Mucosa of descending colon (tissue), 3 donors: ENCODE results near the gene UCMA. TPM values are rescaled to one million over a fixed set of nuclear protein-coding genes. Genes with fewer than 3 reads are reported as not detected.
"Not testable (repeated sequence)": the region's sequence is repeated elsewhere in the genome, so short reads cannot be mapped to it uniquely, and the experiment has no call there.

Source experiments
- ATAC-seq: fragments of 200-7000 bp; cut with Tn5 transposase; one replicate; pipeline ENCODE4 v1.9.1; 2020; ENCODE audit warnings: mild to moderate bottlenecking, moderate library complexity
- DNase-seq, 3 donors: peaks; one replicate each; pipeline ENCODE4 v3.0.0-alpha.2; 2020
- H3K36me3 ChIP-seq: fragments of 200-600 bp; one replicate; pipeline ENCODE4 v1.8.0; 2021; ENCODE audit warnings: low read depth, mild to moderate bottlenecking
- H3K4me1 ChIP-seq: fragments of 200-600 bp; one replicate; pipeline ENCODE4 v1.8.0; 2021; ENCODE audit warnings: low read depth, mild to moderate bottlenecking
- H3K4me3 ChIP-seq: fragments of 200-600 bp; one replicate; pipeline ENCODE4 v1.8.0; 2021; ENCODE audit warnings: mild to moderate bottlenecking
- H3K9me3 ChIP-seq: fragments of 200-600 bp; one replicate; pipeline ENCODE4 v1.8.0; 2021; ENCODE audit warnings: mild to moderate bottlenecking
- CTCF ChIP-seq: fragments of 200-600 bp; IDR thresholded peaks from one replicate; pipeline ENCODE4 v1.8.0; 2022; ENCODE audit warnings: antibody characterized with exemption, mild to moderate bottlenecking
- intact Hi-C, 2 donors: fragments of 100-400 bp; cut with DNase I in 1 of 2; cut with micrococcal nuclease in 1 of 2; formaldehyde crosslinking; loops; one replicate each; pipeline versions ENCODE4 v1.11.0 to v1.11.1; 2022; cut with DNase I, micrococcal nuclease
- long read RNA-seq, 2 donors: library from polyadenylated mRNA; unstranded; transcript quantifications; one replicate each; pipeline ENCODE4 v2.0.0, GENCODE V29; 2019 to 2021
- total RNA-seq, 3 donors: library from RNA; stranded (reverse); fragmentation: NEBNext Ultra II Directional in 2 of 3; extraction: Animal tissue kit (Norgen Biotek cat#: 25700) in 2 of 3; gene quantifications; one replicate each; pipeline versions ENCODE4 v1.2.1 to v1.2.4, GENCODE V29; 2021 to 2023
- donor health status: DM: no; HTN: no; CAD: no; lungs with moderate emphysema.
- donor health status: DM: no; HTN: no; CAD: no.
- donor health status: DM: no; HTN: yes; CAD: no.

The UCMA gene
- not detected for total RNA-seq
- long read RNA-seq, donor 1 = 0 reads
- long read RNA-seq, donor 2 = 0 reads

- Histone ChIP-seq H3K4me1 (no peaks in the 10 kb centered on the region), H3K4me3 (no peak within 1 kb of the TSS), H3K9me3 (no peaks in the 10 kb centered on the region), H3K36me3 (no peaks in the 10 kb centered on the region)
- intact Hi-C loops = no loop called here
- ATAC-seq (no peak), DNase-seq (no peak)
- no peak for TF ChIP-seq CTCF
These were observed at the start of gene UCMA for GRCh38 chr10:13234172-13234571. TSS of gene UCMA (minus strand) at chr10:13234374. CDS start at chr10:13234258, 116 bp downstream.

GRCh38 chr10:13282348-13282747 lies 48.2 kb upstream of the UCMA start:
- H3K4me3 ChIP-seq, intact Hi-C loops, ATAC-seq, H3K36me3 ChIP-seq, H3K9me3 ChIP-seq, DNase-seq, H3K4me1 ChIP-seq: not testable (repeated sequence)

- Histone ChIP-seq H3K36me3 (no peaks in the 10 kb centered on the region), H3K4me3 (no peak overlapping the region), H3K9me3 (no peaks in the 10 kb centered on the region), H3K4me1 (no peaks in the 10 kb centered on the region)
- ATAC-seq (no peak), DNase-seq (no peak)
- intact Hi-C loops = no loop called here
- no peak for TF ChIP-seq CTCF
These were observed 42.7 kb upstream of the UCMA start for GRCh38 chr10:13276749-13277365.

- DNase-seq, intact Hi-C loops, H3K4me1 ChIP-seq, H3K36me3 ChIP-seq, H3K4me3 ChIP-seq, H3K9me3 ChIP-seq, ATAC-seq: not testable (repeated sequence)
These were observed 42.0 kb upstream of the UCMA start for GRCh38 chr10:13276146-13276545.

GRCh38 chr10:13272164-13272571 lies 38.0 kb upstream of the UCMA start:
- ATAC-seq = no peak
- Histone ChIP-seq H3K4me1 (peaks cover 12% of the 10 kb centered on the region), H3K4me3 (no peak overlapping the region), H3K9me3 (no peaks in the 10 kb centered on the region), H3K36me3 (no peaks in the 10 kb centered on the region)
- no peak for TF ChIP-seq CTCF
- DNase-seq = peak in 2 of 3 donors; percentile 27 to 35
- intact Hi-C loops = no loop called here

GRCh38 chr10:13271552-13272163 lies 37.5 kb upstream of the UCMA start:
- H3K36me3 ChIP-seq = no peaks in the 10 kb centered on the region
- H3K4me3 ChIP-seq = no peak overlapping the region
- peaks cover 12% of the 10 kb centered on the region for H3K4me1 ChIP-seq
- peak; percentile 44 to 69 (median 60) for DNase-seq
- intact Hi-C loops = no loop called here
- no peaks in the 10 kb centered on the region for H3K9me3 ChIP-seq
- peak; percentile 73 for ATAC-seq
- no peak for TF ChIP-seq CTCF
